ENCODE measurements around the gene ATG2A.

Gene ATG2A

DNA sequence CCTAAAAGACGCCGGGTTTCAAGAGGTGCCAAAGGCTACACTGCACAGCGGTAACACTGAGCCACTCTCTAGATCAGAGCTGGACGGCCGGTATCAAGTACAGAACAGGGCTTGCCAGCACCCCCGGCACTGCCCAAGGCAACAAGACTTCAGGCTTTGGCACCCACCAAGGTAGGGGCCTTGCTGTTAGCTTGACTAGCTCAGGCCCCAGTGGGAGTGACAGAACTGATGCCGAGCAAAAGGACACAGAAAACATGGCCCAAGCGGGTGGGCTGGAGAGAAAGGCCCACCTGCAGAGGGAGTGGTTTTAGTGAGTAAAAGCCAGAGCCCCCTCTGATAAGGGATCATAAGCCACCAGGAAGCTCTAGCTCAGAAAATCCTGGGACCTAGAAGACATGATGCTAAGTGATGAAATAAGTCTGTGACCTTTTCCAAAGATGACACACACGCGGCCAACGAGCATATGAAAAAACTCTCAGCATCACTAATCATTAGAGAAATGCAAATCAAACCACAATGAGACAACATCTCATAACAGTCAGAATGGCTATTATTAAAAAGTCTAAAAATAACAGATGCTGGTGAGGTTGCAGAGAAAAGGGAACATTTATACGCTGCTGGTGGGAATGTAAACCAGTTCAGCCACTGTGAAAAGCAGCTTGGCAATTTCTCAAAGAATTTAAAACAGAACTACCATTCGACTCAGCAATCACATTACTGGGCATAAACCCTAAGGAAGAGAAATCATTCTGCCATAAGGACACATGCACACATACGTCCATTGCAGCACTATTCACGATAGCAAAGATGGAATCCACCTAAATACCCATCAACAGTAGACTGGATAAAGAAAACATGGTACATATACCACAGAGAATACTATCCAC lies 51.5 kb downstream of the ATG2A start:
- no peak for DNase-seq
- Histone ChIP-seq H3K4me1 (ENCODE audit: control insufficient read depth, insufficient read depth, low read length, poor library complexity, severe bottlenecking) (peaks cover 93% of the 10 kb centered on the region), H3K4me3 (ENCODE audit: insufficient read depth, low read depth, low read length, poor library complexity, severe bottlenecking) (peak overlapping the region; percentile 39), H3K27ac (ENCODE audit: insufficient read depth, low read length, poor library complexity, severe bottlenecking) (peak overlapping the region; percentile 83), H3K27me3 (replicated peaks; ENCODE audit: control insufficient read depth, insufficient read depth, low read length, poor library complexity, severe bottlenecking) (no peaks in the 10 kb centered on the region), H3K36me3 (ENCODE audit: control insufficient read depth, insufficient read depth, low read length) (peaks cover 6% of the 10 kb centered on the region), H3K9me3 (ENCODE audit: control insufficient read depth, low read length) (no peaks in the 10 kb centered on the region)

DNA sequence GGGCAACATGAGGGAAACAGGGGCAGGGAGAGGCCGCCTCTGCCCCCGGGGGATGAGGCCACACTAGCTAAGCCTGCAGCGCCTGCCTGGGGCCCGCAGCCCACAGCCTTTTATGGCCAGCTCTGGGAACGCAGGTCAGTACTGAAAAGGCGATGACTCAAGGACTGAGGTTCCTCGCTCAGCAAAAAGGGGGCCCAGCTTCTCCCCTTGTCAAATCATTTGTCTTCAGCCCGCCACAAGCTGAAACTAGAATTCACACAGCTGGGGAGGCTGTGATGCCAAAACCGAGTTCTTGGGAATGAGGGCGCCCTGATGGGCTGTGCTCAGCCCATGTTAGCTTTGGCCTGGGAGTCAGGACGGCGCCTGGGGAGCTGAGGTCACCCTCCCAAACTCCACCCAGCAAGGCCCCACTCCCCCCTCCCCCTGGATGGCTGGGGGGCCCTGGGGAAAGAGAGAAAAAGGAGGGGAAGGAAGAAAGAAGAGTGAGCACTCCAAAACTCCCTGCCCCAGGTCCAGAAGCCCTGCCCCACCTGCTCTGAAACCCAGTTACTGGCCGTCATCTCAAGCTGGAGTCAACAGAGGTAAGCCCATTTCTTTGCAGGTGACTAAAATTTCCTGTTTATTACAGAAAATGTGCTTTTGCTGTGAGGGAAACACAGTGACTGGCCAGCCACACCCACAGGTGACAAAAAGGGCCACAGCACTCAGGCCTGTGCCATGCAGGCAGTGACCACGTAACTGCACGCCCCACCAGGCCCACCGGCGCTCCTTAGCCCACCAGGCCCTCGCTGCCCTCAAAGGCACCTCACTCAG lies 52.3 kb downstream of the ATG2A start:
- peak overlapping the region; percentile 83 for H3K27ac ChIP-seq (ENCODE audit: insufficient read depth, low read length, poor library complexity, severe bottlenecking)
- peaks cover 4% of the 10 kb centered on the region for H3K36me3 ChIP-seq (ENCODE audit: control insufficient read depth, insufficient read depth, low read length)
- no peaks in the 10 kb centered on the region for H3K9me3 ChIP-seq (ENCODE audit: control insufficient read depth, low read length)
- H3K4me3 ChIP-seq (ENCODE audit: insufficient read depth, low read depth, low read length, poor library complexity, severe bottlenecking), result peak overlapping the region; percentile 39
- no peaks in the 10 kb centered on the region for H3K27me3 ChIP-seq (replicated peaks; ENCODE audit: control insufficient read depth, insufficient read depth, low read length, poor library complexity, severe bottlenecking)
- peaks cover 92% of the 10 kb centered on the region for H3K4me1 ChIP-seq (ENCODE audit: control insufficient read depth, insufficient read depth, low read length, poor library complexity, severe bottlenecking)
- DNase-seq, result no peak

DNA sequence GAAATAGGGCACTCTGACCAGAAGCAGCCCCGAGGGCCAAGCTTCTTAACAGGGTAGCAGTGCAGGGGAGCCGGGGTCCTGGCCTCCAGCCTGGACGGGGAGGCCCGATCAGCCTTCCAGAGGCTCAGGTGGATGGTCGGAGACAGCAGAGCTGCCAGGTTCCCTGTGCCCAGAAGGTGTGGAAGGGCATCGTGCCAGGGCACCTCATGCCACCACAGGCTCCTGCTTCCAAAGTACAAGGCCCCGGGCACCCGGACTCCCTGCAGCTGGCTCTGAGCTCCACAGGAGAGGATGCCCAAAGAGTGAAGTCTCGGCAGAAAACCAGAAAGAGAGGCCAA lies 52.9 kb downstream of the ATG2A start:
- Histone ChIP-seq H3K4me3 (ENCODE audit: insufficient read depth, low read depth, low read length, poor library complexity, severe bottlenecking) (peak overlapping the region; percentile 39), H3K27me3 (replicated peaks; ENCODE audit: control insufficient read depth, insufficient read depth, low read length, poor library complexity, severe bottlenecking) (no peaks in the 10 kb centered on the region), H3K4me1 (ENCODE audit: control insufficient read depth, insufficient read depth, low read length, poor library complexity, severe bottlenecking) (peaks cover 92% of the 10 kb centered on the region), H3K9me3 (ENCODE audit: control insufficient read depth, low read length) (no peaks in the 10 kb centered on the region), H3K27ac (ENCODE audit: insufficient read depth, low read length, poor library complexity, severe bottlenecking) (peak overlapping the region; percentile 83), H3K36me3 (ENCODE audit: control insufficient read depth, insufficient read depth, low read length) (peaks cover 4% of the 10 kb centered on the region)
- no peak for DNase-seq

GRCh38 chr11:64863391-64864060 lies 53.5 kb downstream of the ATG2A start:
- DNase-seq, result no peak
- peaks cover 4% of the 10 kb centered on the region for H3K36me3 ChIP-seq (ENCODE audit: control insufficient read depth, insufficient read depth, low read length)
- H3K27me3 ChIP-seq (replicated peaks; ENCODE audit: control insufficient read depth, insufficient read depth, low read length, poor library complexity, severe bottlenecking), result no peaks in the 10 kb centered on the region
- H3K9me3 ChIP-seq (ENCODE audit: control insufficient read depth, low read length), result no peaks in the 10 kb centered on the region
- peak overlapping the region; percentile 83 for H3K27ac ChIP-seq (ENCODE audit: insufficient read depth, low read length, poor library complexity, severe bottlenecking)
- H3K4me1 ChIP-seq (ENCODE audit: control insufficient read depth, insufficient read depth, low read length, poor library complexity, severe bottlenecking), result peaks cover 92% of the 10 kb centered on the region
- H3K4me3 ChIP-seq (ENCODE audit: insufficient read depth, low read depth, low read length, poor library complexity, severe bottlenecking), result peak overlapping the region; percentile 39

- H3K4me1 ChIP-seq (ENCODE audit: control insufficient read depth, insufficient read depth, low read length, poor library complexity, severe bottlenecking), result peaks cover 91% of the 10 kb centered on the region
- H3K36me3 ChIP-seq (ENCODE audit: control insufficient read depth, insufficient read depth, low read length), result peaks cover 4% of the 10 kb centered on the region
- no peaks in the 10 kb centered on the region for H3K9me3 ChIP-seq (ENCODE audit: control insufficient read depth, low read length)
- peak overlapping the region; percentile 31 for H3K4me3 ChIP-seq (ENCODE audit: insufficient read depth, low read depth, low read length, poor library complexity, severe bottlenecking)
- peak overlapping the region; percentile 83 for H3K27ac ChIP-seq (ENCODE audit: insufficient read depth, low read length, poor library complexity, severe bottlenecking)
- DNase-seq, result no peak
- H3K27me3 ChIP-seq (replicated peaks; ENCODE audit: control insufficient read depth, insufficient read depth, low read length, poor library complexity, severe bottlenecking), result no peaks in the 10 kb centered on the region
Observed at GRCh38 chr11:64862987-64863390, 54.0 kb downstream of the ATG2A start.

GRCh38 chr11:64861227-64861975 lies 55.6 kb downstream of the ATG2A start:
- Histone ChIP-seq H3K27me3 (replicated peaks; ENCODE audit: control insufficient read depth, insufficient read depth, low read length, poor library complexity, severe bottlenecking) (no peaks in the 10 kb centered on the region), H3K9me3 (ENCODE audit: control insufficient read depth, low read length) (no peaks in the 10 kb centered on the region), H3K4me3 (ENCODE audit: insufficient read depth, low read depth, low read length, poor library complexity, severe bottlenecking) (no peak overlapping the region), H3K4me1 (ENCODE audit: control insufficient read depth, insufficient read depth, low read length, poor library complexity, severe bottlenecking) (peaks cover 94% of the 10 kb centered on the region), H3K36me3 (ENCODE audit: control insufficient read depth, insufficient read depth, low read length) (peaks cover 7% of the 10 kb centered on the region), H3K27ac (ENCODE audit: insufficient read depth, low read length, poor library complexity, severe bottlenecking) (peak overlapping the region; percentile 83)
- no peak for DNase-seq

DNA sequence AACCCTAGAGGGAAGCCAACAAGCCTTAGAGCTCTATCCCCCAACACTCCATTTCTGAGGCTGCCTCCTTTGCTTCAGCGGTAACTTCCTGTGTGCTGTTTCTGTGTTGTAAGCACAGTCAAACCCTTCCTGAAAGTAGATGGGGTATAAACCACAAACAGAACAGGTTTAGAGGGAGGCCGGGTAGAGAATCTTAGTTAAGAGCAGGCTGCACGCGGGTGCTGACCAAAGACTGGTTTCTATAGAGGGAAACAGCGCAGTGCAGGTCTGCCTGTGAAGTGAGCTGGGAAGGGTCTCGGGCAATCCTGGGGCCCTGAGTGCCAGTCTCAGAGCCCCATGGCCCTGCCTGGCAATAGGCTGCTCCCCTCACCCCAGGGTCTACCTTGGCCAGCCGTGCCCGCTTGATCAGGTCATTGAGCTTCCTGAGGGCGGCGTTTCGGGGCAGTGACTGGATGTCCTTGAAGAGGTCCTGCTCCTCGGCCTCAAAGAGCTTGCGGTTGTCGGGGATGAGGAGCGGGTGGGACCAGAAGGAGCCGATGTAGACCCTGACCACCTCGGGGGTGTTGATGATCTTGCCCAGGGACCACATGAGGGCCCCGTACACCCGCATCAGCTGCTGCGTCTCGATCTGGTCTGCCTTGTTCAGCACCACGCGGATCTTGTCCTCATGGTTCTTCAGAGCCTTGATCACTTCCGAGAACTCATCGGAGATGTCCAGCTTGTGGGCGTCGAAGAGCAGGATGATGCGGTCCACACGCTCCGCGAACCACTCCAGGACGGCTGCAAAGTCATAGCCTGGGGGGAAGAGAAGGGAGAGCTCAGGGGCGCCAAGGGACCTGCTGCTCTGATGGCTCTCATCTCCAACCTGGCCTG lies 57.2 kb downstream of the ATG2A start:
- H3K27me3 ChIP-seq (replicated peaks; ENCODE audit: control insufficient read depth, insufficient read depth, low read length, poor library complexity, severe bottlenecking), result no peaks in the 10 kb centered on the region
- H3K4me3 ChIP-seq (ENCODE audit: insufficient read depth, low read depth, low read length, poor library complexity, severe bottlenecking), result peak overlapping the region; percentile 27
- DNase-seq, result peak in 2 of 3 donors; percentile 41 to 46
- no peaks in the 10 kb centered on the region for H3K9me3 ChIP-seq (ENCODE audit: control insufficient read depth, low read length)
- peaks cover 94% of the 10 kb centered on the region for H3K4me1 ChIP-seq (ENCODE audit: control insufficient read depth, insufficient read depth, low read length, poor library complexity, severe bottlenecking)
- H3K36me3 ChIP-seq (ENCODE audit: control insufficient read depth, insufficient read depth, low read length), result peaks cover 19% of the 10 kb centered on the region
- H3K27ac ChIP-seq (ENCODE audit: insufficient read depth, low read length, poor library complexity, severe bottlenecking), result peak overlapping the region; percentile 74

GRCh38 chr11:64858467-64859263 lies 58.3 kb downstream of the ATG2A start:
- peak; percentile 47 to 56 (median 51) for DNase-seq
- H3K36me3 ChIP-seq (ENCODE audit: control insufficient read depth, insufficient read depth, low read length), result peaks cover 30% of the 10 kb centered on the region
- H3K4me3 ChIP-seq (ENCODE audit: insufficient read depth, low read depth, low read length, poor library complexity, severe bottlenecking), result peak overlapping the region; percentile 27
- H3K4me1 ChIP-seq (ENCODE audit: control insufficient read depth, insufficient read depth, low read length, poor library complexity, severe bottlenecking), result peaks cover 94% of the 10 kb centered on the region
- H3K9me3 ChIP-seq (ENCODE audit: control insufficient read depth, low read length), result no peaks in the 10 kb centered on the region
- no peaks in the 10 kb centered on the region for H3K27me3 ChIP-seq (replicated peaks; ENCODE audit: control insufficient read depth, insufficient read depth, low read length, poor library complexity, severe bottlenecking)
- peak overlapping the region; percentile 74 for H3K27ac ChIP-seq (ENCODE audit: insufficient read depth, low read length, poor library complexity, severe bottlenecking)
